ENCODE results near the gene PXT1. TPM values are rescaled to one million over a fixed set of nuclear protein-coding genes. Genes with fewer than 3 reads are reported as not detected.

Gene PXT1
- total and polyA plus RNA-seq, 9 of the 15 experiments (the other 6 are each of a cell fraction or from before 2014, with no cell fraction given), result 0.09 to 0.11 (median 0.10) TPM; not detected in 5

GRCh38 chr6:36352477-36353157, 90.0 kb downstream of the PXT1 start:
- 46% methylated on average over 8 of the region's 8 CpGs for WGBS (ENCODE audit: insufficient coverage, low coverage, missing lambda C conversion rate)
- peaks cover 9% of the 10 kb centered on the region; the same call in 1 of the 2 replicates for H4K20me1 ChIP-seq (replicated peaks; ENCODE audit: control insufficient read depth, insufficient read depth, low read length)
- H3K9ac ChIP-seq (ENCODE audit: insufficient read depth in 1 of 2, low read depth in 2 of 2, low read length in 2 of 2), result no peak overlapping the region
- ATAC-seq, result no peak
- no peaks in the 10 kb centered on the region for H3K79me2 ChIP-seq (ENCODE audit: control insufficient read depth, insufficient read depth, low read length)
- no peak overlapping the region for H3K4me2 ChIP-seq (ENCODE audit: insufficient read depth, low read length)
- TF ChIP-seq KDM1A (IDR thresholded peaks at IDR 0.05) (peak; percentile 79), CBX3 (IDR thresholded peaks at IDR 0.05; ENCODE audit: borderline replicate concordance in 1 of 2, low read length in 2 of 2) (peak in 1 of 2 experiments; percentile 72; a peak in 1 of 3 replicates), CBX8 (IDR thresholded peaks at IDR 0.05; ENCODE audit: borderline replicate concordance, extremely low read depth, low read depth, low read length, poor library complexity, severe bottlenecking) (peak; percentile 50), BCOR (IDR thresholded peaks at IDR 0.05) (peak; percentile 88), ZKSCAN8 (CRISPR knock-in tag; IDR thresholded peaks at IDR 0.05) (no peak), HDAC2 (IDR thresholded peaks at IDR 0.05) (0 out of 2 replicates have a peak, but pooled peaks have one; percentile 42), TAF7 (tag; IDR thresholded peaks at IDR 0.05) (no peak), CBX1 (IDR thresholded peaks at IDR 0.05; ENCODE audit: low read depth) (0 out of 2 replicates have a peak, but pooled peaks have one; percentile 45), ZNF551 (CRISPR knock-in tag; IDR thresholded peaks at IDR 0.05) (no peak), ZNF146 (CRISPR knock-in tag; IDR thresholded peaks at IDR 0.05; ENCODE audit: unreplicated experiment) (peak; percentile 100), MAZ (CRISPR knock-in tag; conservative IDR thresholded peaks at IDR 0.05 in 1 of 2, IDR thresholded peaks at IDR 0.05 in 1 of 2) (peak in 1 of 2 experiments; percentile 21; a peak in 1 of 4 replicates), PHF21A (IDR thresholded peaks at IDR 0.05; ENCODE audit: borderline replicate concordance, low read depth) (0 out of 2 replicates have a peak, but pooled peaks have one; percentile 30), RBM25 (IDR thresholded peaks at IDR 0.05; ENCODE audit: low read depth, low read length, severe bottlenecking) (peak; percentile 86)
- peaks cover 11 to 25% of the 10 kb centered on the region in 2 experiments; a peak in 4 of 5 replicates for H3K4me1 ChIP-seq (replicated peaks in 1 of 2; ENCODE audit: control insufficient read depth in 2 of 2, insufficient read depth in 2 of 2, low read length in 2 of 2)
- no peak for DNase-seq (ENCODE audit: extremely low read depth in 1 of 4, low spot score in 3 of 4)
- ChIA-PET CTCF (ENCODE audit: low intra/inter-chr PET ratio) (no interaction called here), POLR2A (no interaction called here)
- in situ Hi-C loops (cut with MboI), result no loop called here
- no peak for FAIRE-seq
- no peaks in the 10 kb centered on the region for H3K36me3 ChIP-seq (ENCODE audit: control insufficient read depth, insufficient read depth, low read length)
- no peaks in the 10 kb centered on the region for H3K9me1 ChIP-seq (ENCODE audit: control insufficient read depth, insufficient read depth, low read length)
- BruUV-seq (replicated peaks), result no TSS peak
- no peak overlapping the region for H2AFZ ChIP-seq (ENCODE audit: low read depth, low read length)
- H3K27ac ChIP-seq (ENCODE audit: extremely low read depth, low read depth, low read length), result no peak overlapping the region
- H3K9me3 ChIP-seq (replicated peaks; ENCODE audit: control insufficient read depth, insufficient read depth, low read depth, low read length), result peaks cover 5% of the 10 kb centered on the region; the same call in 1 of the 2 replicates
- intact Hi-C loops (cut with micrococcal nuclease), result no loop called here
- no peak overlapping the region for H3K4me3 ChIP-seq
- no peaks in the 10 kb centered on the region; a peak in 1 of 5 replicates for H3K27me3 ChIP-seq (ENCODE audit: control insufficient read depth in 2 of 2, insufficient read depth in 2 of 2, low read length in 2 of 2)
